Body of pancreas (tissue), 4 donors: ENCODE results near the gene HAUS1. TPM values are rescaled to one million over a fixed set of nuclear protein-coding genes. Genes with fewer than 3 reads are reported as not detected.

ENCODE experiments used
- ATAC-seq: fragments of 150-250 bp; one replicate; pipeline ENCODE4 v1.9.1; 2016
- DNase-seq, 4 donors: peaks; one replicate each; pipeline ENCODE4 v3.0.0-alpha.2; 2019
- H3K27ac ChIP-seq, 4 donors: fragments of 200-600 bp; sonication (generic); 1 replicate in 3 of 4; 2 replicates in 1 of 4; pipeline versions ENCODE4 v1.5.1 to v1.6.1; 2016 to 2019; ENCODE audit warnings: mild to moderate bottlenecking in 1 of 4, mixed read lengths in 1 of 4, moderate library complexity in 1 of 4
- H3K27me3 ChIP-seq, 2 donors: fragments of 200-600 bp; sonication (generic); one replicate each; pipeline ENCODE4 v1.6.0; 2016; ENCODE audit warnings: mild to moderate bottlenecking in 1 of 2
- H3K36me3 ChIP-seq, 2 donors: fragments of 200-600 bp; sonication (generic); replicated peaks in 1 of 2; 2 replicates each; pipeline ENCODE4 v1.5.1; 2016; ENCODE audit warnings: low read depth in 2 of 2; ENCODE audit not compliant: insufficient read depth in 1 of 2
- H3K4me1 ChIP-seq: fragments of 200-600 bp; sonication (generic); one replicate; pipeline ENCODE4 v1.6.0; 2016
- H3K4me3 ChIP-seq, 2 donors: fragments of 200-600 bp; sonication (generic); 1 replicate in 1 of 2; 2 replicates in 1 of 2; pipeline ENCODE4 v1.5.1; 2016 to 2019
- H3K9me3 ChIP-seq, 3 donors: fragments of 200-600 bp; sonication (generic); 1 replicate in 2 of 3; 2 replicates in 1 of 3; pipeline ENCODE4 v1.5.1; 2016
- CTCF ChIP-seq, 7 experiments: fragments of 450-650 bp in 4 of 7; fragments of 200-600 bp in 3 of 7; sonication (generic) in 3 of 7; IDR thresholded peaks; one replicate each; pipeline ENCODE4 v1.5.1; 2016 to 2019; ENCODE audit warnings: antibody characterized with exemption in 7 of 7
- POLR2A ChIP-seq, 3 donors: fragments of 450-650 bp; IDR thresholded peaks; one replicate each; pipeline ENCODE4 v1.6.1; 2016; ENCODE audit warnings: antibody characterized with exemption in 3 of 3, mild to moderate bottlenecking in 2 of 3
- WGBS, 2 donors: methylation state at CpG; one replicate each; pipeline ENCODE4 v1.1.5; 2017; 5-methylcytosine and 5-hydroxymethylcytosine counted together
- intact Hi-C: fragments of 100-400 bp; cut with DNase I; formaldehyde crosslinking; loops from one replicate; pipeline ENCODE4 v1.15.1; 2023
- total RNA-seq, 2 donors: library from RNA; depleted of rRNA; stranded (reverse); fragments of >200 nt; gene quantifications; one replicate each; pipeline ENCODE4 v1.1.0, GENCODE V29; 2016

The HAUS1 gene
- total RNA-seq, 2 donors from 2014 or later = 6.0 to 13.2 TPM

- DNase-seq (no peak), ATAC-seq (no peak)
- TF ChIP-seq CTCF (IDR thresholded peaks at IDR 0.05) = no peak
- TF ChIP-seq POLR2A (IDR thresholded peaks at IDR 0.05) = no peak
- WGBS, 2 donors = 52 to 76% methylated on average over 7 of the region's 7 CpGs
- Histone ChIP-seq H3K4me3 (no peak overlapping the region), H3K27me3 (no peaks in the 10 kb centered on the region), H3K27ac (no peak overlapping the region), H3K36me3 (no peaks in the 10 kb centered on the region), H3K4me1 (no peaks in the 10 kb centered on the region), H3K9me3 (no peaks in the 10 kb centered on the region)
- intact Hi-C loops = no loop called here
Observed at GRCh38 chr18:46152436-46152807, 48.2 kb downstream of the HAUS1 start.

GRCh38 chr18:46152808-46153617 lies 48.8 kb downstream of the HAUS1 start:
- intact Hi-C loops = no loop called here
- no peak for DNase-seq
- no peaks in the 10 kb centered on the region for H3K9me3 ChIP-seq
- ATAC-seq = no peak
- H3K27ac ChIP-seq = no peak overlapping the region
- WGBS, 2 donors = 51 to 67% methylated on average over 4 to 8 of the region's 8 CpGs
- no peaks in the 10 kb centered on the region for H3K36me3 ChIP-seq
- no peaks in the 10 kb centered on the region for H3K27me3 ChIP-seq
- no peaks in the 10 kb centered on the region for H3K4me1 ChIP-seq
- no peak for TF ChIP-seq POLR2A (IDR thresholded peaks at IDR 0.05)
- TF ChIP-seq CTCF (IDR thresholded peaks at IDR 0.05) = no peak
- no peak overlapping the region for H3K4me3 ChIP-seq

GRCh38 chr18:46155641-46156051 lies 51.5 kb downstream of the HAUS1 start:
- 71 to 84% methylated on average over 2 of the region's 2 CpGs for WGBS, 2 donors
- no peak for ATAC-seq

DNA sequence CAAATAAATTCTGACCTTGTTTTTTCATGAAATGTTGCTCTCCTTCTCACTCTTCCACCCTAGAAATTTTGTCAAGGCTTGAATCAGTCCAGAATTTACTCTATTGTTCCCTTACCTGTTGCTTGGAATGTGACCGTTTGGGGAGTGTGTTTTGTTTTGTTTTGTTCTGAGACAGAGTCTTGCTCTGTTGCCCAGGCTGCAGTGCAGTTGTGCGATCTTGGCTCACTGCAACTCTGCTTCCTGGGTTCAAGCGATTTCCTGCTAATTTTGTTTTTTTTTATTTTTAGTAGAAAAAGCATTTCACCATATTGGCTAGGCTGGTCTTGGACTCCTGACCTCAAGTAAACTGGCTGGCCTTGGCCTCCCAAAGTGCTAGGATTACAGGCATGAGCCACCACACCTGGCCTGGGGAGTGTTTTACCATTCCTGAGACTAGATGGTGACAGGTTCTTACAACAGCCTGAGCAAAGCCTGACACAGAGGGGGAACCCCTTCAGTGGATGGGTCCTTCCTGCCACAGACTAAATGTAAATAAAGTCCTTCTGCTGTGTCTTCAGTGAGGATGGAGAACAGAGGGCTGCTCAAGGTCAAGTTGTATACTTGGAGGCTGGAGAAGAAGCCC lies 52.0 kb downstream of the HAUS1 start:
- Histone ChIP-seq H3K27me3 (no peaks in the 10 kb centered on the region), H3K27ac (no peak overlapping the region), H3K4me3 (no peak overlapping the region), H3K4me1 (no peaks in the 10 kb centered on the region), H3K36me3 (no peaks in the 10 kb centered on the region), H3K9me3 (no peaks in the 10 kb centered on the region)
- TF ChIP-seq CTCF (IDR thresholded peaks at IDR 0.05) = no peak
- TF ChIP-seq POLR2A (IDR thresholded peaks at IDR 0.05) = no peak
- intact Hi-C loops = no loop called here
- ATAC-seq = no peak
- 71 to 76% methylated on average over 3 of the region's 3 CpGs for WGBS, 2 donors
- DNase-seq = no peak

More at GRCh38 chr18:46155641-46156051, 51.5 kb downstream of the HAUS1 start:
- Histone ChIP-seq H3K27ac (no peak overlapping the region), H3K4me1 (no peaks in the 10 kb centered on the region), H3K27me3 (no peaks in the 10 kb centered on the region), H3K9me3 (no peaks in the 10 kb centered on the region), H3K36me3 (no peaks in the 10 kb centered on the region), H3K4me3 (no peak overlapping the region)
- TF ChIP-seq POLR2A (IDR thresholded peaks at IDR 0.05) (no peak), CTCF (IDR thresholded peaks at IDR 0.05) (no peak)
- intact Hi-C loops = no loop called here
- DNase-seq = no peak
